B cell (primary cell): ENCODE measurements around the gene MDGA2. TPM values are rescaled to one million over a fixed set of nuclear protein-coding genes. Genes with fewer than 3 reads are reported as not detected.

ENCODE experiments used
- ATAC-seq: fragments of 200-7000 bp; cut with Tn5 transposase; one replicate; pipeline ENCODE4 v1.10.0; 2021; ENCODE audit warnings: low read depth, mild to moderate bottlenecking, moderate number of reproducible peaks, moderate library complexity
- CTCF ChIA-PET: fragments of 350-600 bp; sonication (Branson Sonifier 250); formaldehyde crosslinking; loops from one replicate; lab custom pipeline; 2021; ENCODE audit warnings: antibody characterized with exemption, inconsistent platforms; lab: Charles Lee
- POLR2A ChIA-PET: fragments of 350-600 bp; sonication (Branson Sonifier 250); formaldehyde crosslinking; loops from one replicate; lab custom pipeline; 2021; ENCODE audit warnings: antibody characterized with exemption; lab: Charles Lee
- DNase-seq: peaks from one replicate; pipeline ENCODE4 v3.0.0; 2013
- H2AFZ ChIP-seq: 2 replicates; pipeline ENCODE4 v1.6.1; 2012; ENCODE audit warnings: mild to moderate bottlenecking, low read depth, low read length; ENCODE audit not compliant: insufficient read depth, poor library complexity, severe bottlenecking
- H3K27ac ChIP-seq, 2 donors: 1 replicate in 1 of 2; 2 replicates in 1 of 2; pipeline ENCODE4 v1.5.1; 2012 to 2013; ENCODE audit warnings: low read length in 2 of 2, mild to moderate bottlenecking in 2 of 2, moderate library complexity in 1 of 2
- H3K27me3 ChIP-seq, 4 experiments: fragments of 200-600 bp in 1 of 4; sonication (generic) in 1 of 4; replicated peaks in 1 of 4; 1 replicate in 2 of 4; 2 replicates in 2 of 4; pipeline versions ENCODE4 v1.6.1 to v1.7.0; 2013 to 2016; ENCODE audit warnings: low read length in 3 of 4, mild to moderate bottlenecking in 2 of 4, mixed read lengths in 1 of 4, moderate library complexity in 1 of 4; ENCODE audit not compliant: insufficient read depth in 4 of 4, control insufficient read depth in 3 of 4; ENCODE audit errors: control extremely low read depth in 1 of 4
- H3K36me3 ChIP-seq, 2 experiments: replicated peaks in 1 of 2; 1 replicate in 1 of 2; 2 replicates in 1 of 2; pipeline versions ENCODE4 v1.6.1 to v1.7.1; 2013; ENCODE audit warnings: low read length in 1 of 2; ENCODE audit not compliant: insufficient read depth in 2 of 2, control insufficient read depth in 1 of 2; ENCODE audit errors: control extremely low read depth in 1 of 2, extremely low read depth in 1 of 2
- H3K4me1 ChIP-seq, 2 donors: fragments of 200-600 bp in 1 of 2; sonication (generic) in 1 of 2; 1 replicate in 1 of 2; 2 replicates in 1 of 2; pipeline versions ENCODE4 v1.5.1 to v1.6.1; 2013 to 2017; ENCODE audit warnings: low read length in 2 of 2; ENCODE audit not compliant: control insufficient read depth in 2 of 2, insufficient read depth in 2 of 2
- H3K4me2 ChIP-seq: replicated peaks from 2 replicates; pipeline ENCODE3; 2012; ENCODE audit warnings: mild to moderate bottlenecking, low read depth, low read length; ENCODE audit not compliant: poor library complexity, severe bottlenecking
- H3K4me3 ChIP-seq, 5 experiments: fragments of 200-600 bp in 1 of 5; sonication (generic) in 1 of 5; 1 replicate in 3 of 5; 2 replicates in 2 of 5; pipeline versions ENCODE4 v1.5.1 to v1.7.0; 2011 to 2016; ENCODE audit warnings: low read length in 4 of 5, mild to moderate bottlenecking in 4 of 5, low read depth in 2 of 5, control low read depth in 1 of 5, moderate library complexity in 1 of 5; ENCODE audit not compliant: insufficient read depth in 1 of 5; ENCODE audit errors: control extremely low read depth in 1 of 5, extremely low read depth in 1 of 5
- H3K79me2 ChIP-seq: fragments of 200-600 bp; sonication (generic); one replicate; pipeline ENCODE4 v1.6.0; 2016; ENCODE audit warnings: low read length; ENCODE audit not compliant: control insufficient read depth, insufficient read depth
- H3K9ac ChIP-seq: fragments of 200-600 bp; sonication (generic); 2 replicates; pipeline ENCODE4 v1.6.1; 2017; ENCODE audit warnings: mild to moderate bottlenecking, low read length, moderate library complexity
- H3K9me3 ChIP-seq, 3 donors: one replicate each; pipeline versions ENCODE4 v1.6.1 to v1.7.1; 2013; ENCODE audit warnings: low read length in 2 of 3; ENCODE audit not compliant: control insufficient read depth in 2 of 3, insufficient read depth in 1 of 3; ENCODE audit errors: control extremely low read depth in 1 of 3
- H4K20me1 ChIP-seq: 2 replicates; pipeline ENCODE4 v1.6.0; 2012; ENCODE audit warnings: mild to moderate bottlenecking, low read length; ENCODE audit not compliant: insufficient read depth, control insufficient read depth, poor library complexity, severe bottlenecking
- H3K27ac Mint-ChIP-seq: one replicate; pipeline ENCODE4 v1.8.0; 2021; ENCODE audit warnings: mixed read lengths
- H3K27me3 Mint-ChIP-seq: one replicate; pipeline ENCODE4 v1.8.0; 2021; ENCODE audit warnings: mixed read lengths
- H3K4me1 Mint-ChIP-seq: one replicate; pipeline ENCODE4 v1.8.0; 2021; ENCODE audit warnings: mixed read lengths
- H3K4me3 Mint-ChIP-seq: one replicate; pipeline ENCODE4 v1.8.0; 2021; ENCODE audit warnings: mixed read lengths
- H3K9me3 Mint-ChIP-seq: one replicate; pipeline ENCODE4 v1.8.0; 2022; ENCODE audit warnings: mixed read lengths; ENCODE audit not compliant: insufficient read depth
- CTCF ChIP-seq: fragments of 200-600 bp; IDR thresholded peaks from one replicate; pipeline ENCODE4 v1.8.0; 2022; ENCODE audit warnings: antibody characterized with exemption, mild to moderate bottlenecking
- EZH2 ChIP-seq: IDR thresholded peaks from 2 replicates; pipeline ENCODE4 v1.6.1; 2012; ENCODE audit warnings: borderline replicate concordance, low read depth, mild to moderate bottlenecking, moderate library complexity, low read length; ENCODE audit not compliant: insufficient read depth, poor library complexity, severe bottlenecking
- WGBS: methylation state at CpG from one replicate; pipeline ENCODE4 v1.1.5; 2013; ENCODE audit warnings: missing lambda C conversion rate; ENCODE audit not compliant: insufficient coverage; 5-methylcytosine and 5-hydroxymethylcytosine counted together
- intact Hi-C: fragments of 100-400 bp; cut with micrococcal nuclease; formaldehyde crosslinking; loops from one replicate; pipeline ENCODE4 v1.10.0; 2022
- polyA plus RNA-seq: library from polyadenylated mRNA; depleted of rRNA; stranded (reverse); fragments of >200 nt; gene quantifications from 2 replicates; pipeline ENCODE4 v1.2.3, GENCODE V29; 2012
- total RNA-seq, 2 donors: library from RNA; stranded (reverse); fragments of 120-200 nt in 1 of 2; gene quantifications; 1 replicate in 1 of 2; 2 replicates in 1 of 2; pipeline versions ENCODE4 v1.2.3 to v1.2.4, GENCODE V29; 2013 to 2022

Gene MDGA2
- total and polyA plus RNA-seq, 2 donors (not counting 1 experiment from before 2014, with no cell fraction given): not detected

GRCh38 chr14:47536341-47536740, 139.1 kb downstream of the MDGA2 start:
- Histone ChIP-seq H2AFZ (no peak overlapping the region), H3K9me3 (no peaks in the 10 kb centered on the region), H3K27ac (no peak overlapping the region), H3K27me3 (no peaks in the 10 kb centered on the region), H3K4me3 (no peak overlapping the region), H3K79me2 (no peaks in the 10 kb centered on the region), H3K36me3 (no peaks in the 10 kb centered on the region), H3K9ac (no peak overlapping the region), H3K4me2 (no peak overlapping the region), H4K20me1 (no peaks in the 10 kb centered on the region), H3K4me1 (no peaks in the 10 kb centered on the region)
- TF ChIP-seq CTCF: no peak
- TF ChIP-seq EZH2: no peak
- Mint-ChIP-seq H3K4me1 (no peaks in the 10 kb centered on the region), H3K27me3 (no peaks in the 10 kb centered on the region), H3K9me3 (no peaks in the 10 kb centered on the region), H3K4me3 (no peak overlapping the region), H3K27ac (no peak overlapping the region)
- POLR2A ChIA-PET: no interaction called here
- CTCF ChIA-PET: no interaction called here
- intact Hi-C loops: no loop called here
- DNase-seq (no peak), ATAC-seq (no peak)
- WGBS: no CpG with 5 or more reads among the region's 2 CpGs

- no peak for TF ChIP-seq EZH2
- no peak for TF ChIP-seq CTCF
- CTCF ChIA-PET: no interaction called here
- no CpG with 5 or more reads among the region's 3 CpGs for WGBS
- H3K36me3 ChIP-seq: no peaks in the 10 kb centered on the region
- no peaks in the 10 kb centered on the region for H3K27me3 ChIP-seq
- no peak overlapping the region for H3K4me2 ChIP-seq
- POLR2A ChIA-PET: no interaction called here
- no peaks in the 10 kb centered on the region for H3K4me1 ChIP-seq
- Mint-ChIP-seq H3K4me3 (no peak overlapping the region), H3K9me3 (peaks cover 4% of the 10 kb centered on the region), H3K4me1 (no peaks in the 10 kb centered on the region), H3K27ac (no peak overlapping the region), H3K27me3 (no peaks in the 10 kb centered on the region)
- H2AFZ ChIP-seq: no peak overlapping the region
- no peak for ATAC-seq
- H3K9me3 ChIP-seq: peaks cover 0 to 3% (median 0%) of the 10 kb centered on the region in 3 donors
- DNase-seq: no peak
- no peaks in the 10 kb centered on the region for H3K79me2 ChIP-seq
- H3K27ac ChIP-seq: no peak overlapping the region
- H3K4me3 ChIP-seq: no peak overlapping the region
- H3K9ac ChIP-seq: no peak overlapping the region
- intact Hi-C loops: no loop called here
- no peaks in the 10 kb centered on the region for H4K20me1 ChIP-seq
Measured at GRCh38 chr14:47526591-47527244, 148.7 kb downstream of the MDGA2 start.
